Neuron (in vitro differentiated cells): ENCODE results near the gene INPP4A.

ENCODE experiments used
- H2AFZ ChIP-seq: one replicate; pipeline ENCODE4 v1.6.1; 2013; ENCODE audit warnings: low read depth, mild to moderate bottlenecking, inconsistent platforms, low read length, moderate library complexity
- H3K27me3 ChIP-seq: one replicate; pipeline ENCODE4 v1.6.1; 2013; ENCODE audit warnings: low read length; ENCODE audit not compliant: insufficient read depth
- H3K36me3 ChIP-seq: one replicate; pipeline ENCODE4 v1.6.1; 2013; ENCODE audit warnings: low read length; ENCODE audit not compliant: insufficient read depth
- H3K4me1 ChIP-seq: one replicate; pipeline ENCODE4 v1.6.1; 2013; ENCODE audit warnings: low read length; ENCODE audit not compliant: insufficient read depth
- H3K4me3 ChIP-seq: 2 replicates; pipeline ENCODE4 v1.5.1; 2013; ENCODE audit warnings: mild to moderate bottlenecking, low read length, moderate library complexity
- H3K9me3 ChIP-seq: one replicate; pipeline ENCODE4 v1.6.1; 2013; ENCODE audit warnings: low read length

The INPP4A gene

GRCh38 chr2:98458667-98459380 is 14.2 kb downstream of the INPP4A start:
- Histone ChIP-seq H3K4me3 (no peak overlapping the region), H2AFZ (no peak overlapping the region), H3K4me1 (peaks cover 4% of the 10 kb centered on the region), H3K36me3 (peaks cover 6% of the 10 kb centered on the region), H3K9me3 (no peaks in the 10 kb centered on the region), H3K27me3 (no peaks in the 10 kb centered on the region)

- Histone ChIP-seq H3K4me1 (peaks cover 4% of the 10 kb centered on the region), H3K27me3 (no peaks in the 10 kb centered on the region), H3K4me3 (no peak overlapping the region), H2AFZ (no peak overlapping the region), H3K36me3 (peaks cover 6% of the 10 kb centered on the region), H3K9me3 (no peaks in the 10 kb centered on the region)
Observed at GRCh38 chr2:98459496-98460175, 15.0 kb downstream of the INPP4A start.

GRCh38 chr2:98460573-98461497 is 16.2 kb downstream of the INPP4A start:
- no peak overlapping the region for H2AFZ ChIP-seq
- peaks cover under 1% of the 10 kb centered on the region for H3K36me3 ChIP-seq
- H3K4me3 ChIP-seq, result no peak overlapping the region
- no peaks in the 10 kb centered on the region for H3K27me3 ChIP-seq
- no peaks in the 10 kb centered on the region for H3K9me3 ChIP-seq
- H3K4me1 ChIP-seq, result peaks cover 4% of the 10 kb centered on the region

GRCh38 chr2:98461498-98462049 is 16.9 kb downstream of the INPP4A start:
- Histone ChIP-seq H3K4me3 (no peak overlapping the region), H3K36me3 (no peaks in the 10 kb centered on the region), H3K4me1 (peaks cover 4% of the 10 kb centered on the region), H3K27me3 (no peaks in the 10 kb centered on the region), H3K9me3 (peaks cover 2% of the 10 kb centered on the region), H2AFZ (no peak overlapping the region)

GRCh38 chr2:98463081-98463481 is 18.4 kb downstream of the INPP4A start:
- Histone ChIP-seq H3K36me3 (no peaks in the 10 kb centered on the region), H3K9me3 (peaks cover 2% of the 10 kb centered on the region)

GRCh38 chr2:98463551-98463971 is 18.9 kb downstream of the INPP4A start:
- no peaks in the 10 kb centered on the region for H3K36me3 ChIP-seq
- H3K27me3 ChIP-seq, result no peaks in the 10 kb centered on the region
- H3K4me3 ChIP-seq, result no peak overlapping the region
- H2AFZ ChIP-seq, result no peak overlapping the region
- peaks cover 2% of the 10 kb centered on the region for H3K9me3 ChIP-seq
- H3K4me1 ChIP-seq, result peaks cover 4% of the 10 kb centered on the region

More at GRCh38 chr2:98463081-98463481, 18.4 kb downstream of the INPP4A start:
- Histone ChIP-seq H3K4me1 (peaks cover 4% of the 10 kb centered on the region), H3K27me3 (no peaks in the 10 kb centered on the region), H2AFZ (no peak overlapping the region), H3K4me3 (no peak overlapping the region)

GRCh38 chr2:98463988-98464771 is 19.5 kb downstream of the INPP4A start:
- H3K27me3 ChIP-seq, result no peaks in the 10 kb centered on the region

GRCh38 chr2:98464772-98465310 is 20.2 kb downstream of the INPP4A start:
- Histone ChIP-seq H2AFZ (no peak overlapping the region), H3K36me3 (no peaks in the 10 kb centered on the region), H3K27me3 (no peaks in the 10 kb centered on the region), H3K9me3 (peaks cover 2% of the 10 kb centered on the region), H3K4me1 (no peaks in the 10 kb centered on the region), H3K4me3 (no peak overlapping the region)

More at GRCh38 chr2:98463988-98464771, 19.5 kb downstream of the INPP4A start:
- H3K36me3 ChIP-seq, result no peaks in the 10 kb centered on the region
- peaks cover 4% of the 10 kb centered on the region for H3K4me1 ChIP-seq
- H3K9me3 ChIP-seq, result peaks cover 2% of the 10 kb centered on the region
- no peak overlapping the region for H2AFZ ChIP-seq
- no peak overlapping the region for H3K4me3 ChIP-seq

GRCh38 chr2:98465456-98466226 is 21.0 kb downstream of the INPP4A start:
- Histone ChIP-seq H3K4me3 (no peak overlapping the region), H3K4me1 (no peaks in the 10 kb centered on the region), H3K36me3 (no peaks in the 10 kb centered on the region), H3K9me3 (peaks cover 5% of the 10 kb centered on the region), H2AFZ (no peak overlapping the region), H3K27me3 (no peaks in the 10 kb centered on the region)

GRCh38 chr2:98467082-98467536 is 22.5 kb downstream of the INPP4A start:
- no peaks in the 10 kb centered on the region for H3K36me3 ChIP-seq

GRCh38 chr2:98467652-98468051 is 23.0 kb downstream of the INPP4A start:
- no peaks in the 10 kb centered on the region for H3K27me3 ChIP-seq
- no peaks in the 10 kb centered on the region for H3K36me3 ChIP-seq
- no peak overlapping the region for H3K4me3 ChIP-seq
- H3K9me3 ChIP-seq, result peaks cover 5% of the 10 kb centered on the region
- no peak overlapping the region for H2AFZ ChIP-seq
- no peaks in the 10 kb centered on the region for H3K4me1 ChIP-seq

More at GRCh38 chr2:98467082-98467536, 22.5 kb downstream of the INPP4A start:
- H2AFZ ChIP-seq, result no peak overlapping the region
- H3K9me3 ChIP-seq, result peaks cover 5% of the 10 kb centered on the region
- H3K4me3 ChIP-seq, result no peak overlapping the region
- no peaks in the 10 kb centered on the region for H3K4me1 ChIP-seq
- no peaks in the 10 kb centered on the region for H3K27me3 ChIP-seq
